Peyer's patch (tissue), 4 donors: ENCODE measurements around the gene TRAF3. TPM values are rescaled to one million over a fixed set of nuclear protein-coding genes. Genes with fewer than 3 reads are reported as not detected.

ENCODE experiments used
- DNase-seq, 3 donors: peaks; one replicate each; pipeline ENCODE4 v3.0.0-alpha.2; 2017 to 2019
- H3K27ac ChIP-seq, 4 donors: fragments of 200-600 bp; sonication (generic); one replicate each; pipeline ENCODE4 v1.5.1; 2016 to 2019
- H3K27me3 ChIP-seq, 2 donors: fragments of 200-600 bp; sonication (generic); one replicate each; pipeline ENCODE4 v1.5.1; 2019
- H3K36me3 ChIP-seq, 3 donors: fragments of 200-600 bp; sonication (generic); one replicate each; pipeline ENCODE4 v1.5.1; 2016 to 2019
- H3K4me1 ChIP-seq, 4 donors: fragments of 200-600 bp; sonication (generic); one replicate each; pipeline ENCODE4 v1.5.1; 2016 to 2019
- H3K4me3 ChIP-seq, 4 donors: fragments of 200-600 bp; sonication (generic); 1 replicate in 3 of 4; 2 replicates in 1 of 4; pipeline ENCODE4 v1.5.1; 2016 to 2019; ENCODE audit warnings: mild to moderate bottlenecking in 1 of 4
- H3K9me3 ChIP-seq, 4 donors: fragments of 200-600 bp; sonication (generic); one replicate each; pipeline ENCODE4 v1.5.1; 2016 to 2019; ENCODE audit warnings: mild to moderate bottlenecking in 1 of 4
- POLR2A ChIP-seq, 2 donors: fragments of 450-650 bp; IDR thresholded peaks; one replicate each; pipeline ENCODE4 v1.5.1; 2017; ENCODE audit warnings: antibody characterized with exemption in 2 of 2, mild to moderate bottlenecking in 2 of 2, moderate library complexity in 2 of 2
- total RNA-seq, 4 donors: library from RNA; depleted of rRNA; stranded (reverse); fragments of >200 nt; gene quantifications; one replicate each; pipeline ENCODE4 v1.1.0, GENCODE V29; 2016
- TF ChIP-seq, protein P1 (sequence below), 6 experiments: fragments of 450-650 bp in 4 of 6; fragments of 200-600 bp in 2 of 6; sonication (generic) in 1 of 6; IDR thresholded peaks; one replicate each; pipeline ENCODE4 v1.5.1; 2017 to 2019; ENCODE audit warnings: antibody characterized with exemption in 6 of 6, mild to moderate bottlenecking in 3 of 6, moderate library complexity in 1 of 6

The TRAF3 gene
- total RNA-seq, 4 donors from 2014 or later = 31.7 to 47.8 (median 41.8) TPM

DNA sequence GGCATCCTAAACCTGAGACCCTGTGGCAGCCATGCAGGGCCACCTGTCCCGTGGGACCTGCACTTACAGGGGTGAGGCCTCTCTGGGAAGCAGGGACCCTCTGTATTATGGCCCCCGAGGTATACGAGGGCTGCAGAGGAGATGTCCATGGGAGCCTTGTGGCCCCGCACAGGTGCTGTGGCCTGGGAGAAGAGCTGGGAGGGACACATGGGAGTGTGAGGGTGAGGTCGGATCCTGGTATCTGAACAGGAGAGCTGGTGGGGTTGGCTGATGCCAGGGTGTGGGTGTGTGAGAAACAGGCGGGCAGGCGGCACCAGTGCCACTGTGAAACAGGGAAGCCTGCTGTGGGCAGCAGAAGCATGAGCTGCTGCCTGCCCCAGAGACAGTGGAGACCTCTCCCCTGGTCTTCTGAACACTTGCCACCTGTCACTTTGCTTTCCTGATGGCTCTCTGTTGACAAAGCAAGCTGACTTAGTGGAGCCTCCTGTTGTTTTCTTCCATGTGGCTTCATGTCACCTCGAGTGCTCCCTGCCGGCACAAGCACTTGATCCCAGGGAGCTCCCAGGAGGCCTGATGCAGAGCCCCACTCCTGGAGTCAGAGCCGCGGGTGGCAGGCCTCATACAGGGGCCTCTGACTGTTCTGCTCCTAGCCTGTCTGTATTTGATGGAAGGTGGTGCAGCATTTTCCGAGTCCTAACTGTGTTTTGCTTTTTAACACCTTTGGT lies 125.4 kb downstream of the TRAF3 start:
- Histone ChIP-seq H3K4me3 (no peak overlapping the region), H3K27ac (peak overlapping the region in 2 of 4 donors; percentile 62 to 82), H3K9me3 (no peaks in the 10 kb centered on the region), H3K36me3 (peaks cover 0 to 45% (median 0%) of the 10 kb centered on the region in 3 donors), H3K27me3 (no peaks in the 10 kb centered on the region), H3K4me1 (peaks cover 0 to 32% (median 11%) of the 10 kb centered on the region in 4 donors)
- TF ChIP-seq, protein P1, sequence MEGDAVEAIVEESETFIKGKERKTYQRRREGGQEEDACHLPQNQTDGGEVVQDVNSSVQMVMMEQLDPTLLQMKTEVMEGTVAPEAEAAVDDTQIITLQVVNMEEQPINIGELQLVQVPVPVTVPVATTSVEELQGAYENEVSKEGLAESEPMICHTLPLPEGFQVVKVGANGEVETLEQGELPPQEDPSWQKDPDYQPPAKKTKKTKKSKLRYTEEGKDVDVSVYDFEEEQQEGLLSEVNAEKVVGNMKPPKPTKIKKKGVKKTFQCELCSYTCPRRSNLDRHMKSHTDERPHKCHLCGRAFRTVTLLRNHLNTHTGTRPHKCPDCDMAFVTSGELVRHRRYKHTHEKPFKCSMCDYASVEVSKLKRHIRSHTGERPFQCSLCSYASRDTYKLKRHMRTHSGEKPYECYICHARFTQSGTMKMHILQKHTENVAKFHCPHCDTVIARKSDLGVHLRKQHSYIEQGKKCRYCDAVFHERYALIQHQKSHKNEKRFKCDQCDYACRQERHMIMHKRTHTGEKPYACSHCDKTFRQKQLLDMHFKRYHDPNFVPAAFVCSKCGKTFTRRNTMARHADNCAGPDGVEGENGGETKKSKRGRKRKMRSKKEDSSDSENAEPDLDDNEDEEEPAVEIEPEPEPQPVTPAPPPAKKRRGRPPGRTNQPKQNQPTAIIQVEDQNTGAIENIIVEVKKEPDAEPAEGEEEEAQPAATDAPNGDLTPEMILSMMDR (IDR thresholded peaks at IDR 0.05) = no peak
- TF ChIP-seq POLR2A (IDR thresholded peaks at IDR 0.05) = no peak
- DNase-seq = peak in 1 of 3 donors; percentile 39

DNA sequence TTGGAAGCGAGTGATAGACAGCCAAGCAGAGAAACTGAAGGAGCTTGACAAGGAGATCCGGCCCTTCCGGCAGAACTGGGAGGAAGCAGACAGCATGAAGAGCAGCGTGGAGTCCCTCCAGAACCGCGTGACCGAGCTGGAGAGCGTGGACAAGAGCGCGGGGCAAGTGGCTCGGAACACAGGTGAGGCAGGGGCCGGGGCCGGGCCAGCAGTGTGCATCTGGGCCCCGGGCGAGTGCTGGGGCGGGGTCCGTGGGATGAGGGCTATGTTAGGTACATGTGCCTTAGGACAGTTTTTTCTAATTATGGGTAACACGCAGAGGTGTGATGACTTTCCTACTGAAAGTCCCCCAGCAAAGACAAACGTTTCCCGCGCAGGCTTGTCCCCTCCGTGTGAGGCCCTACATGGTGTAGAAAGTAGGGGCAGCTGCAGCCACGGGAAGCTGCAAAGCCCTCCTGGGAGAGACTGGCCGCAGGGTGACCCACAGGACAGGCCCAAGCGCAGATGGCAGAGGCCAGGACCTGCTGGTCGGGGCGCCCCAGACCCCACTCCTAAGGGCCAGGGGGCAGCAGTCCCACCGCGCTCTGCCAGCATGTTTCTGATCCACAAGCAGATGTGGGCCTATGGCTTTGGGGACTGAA lies 126.1 kb downstream of the TRAF3 start:
- peak overlapping the region in 1 of 4 donors; percentile 82 for H3K27ac ChIP-seq
- DNase-seq = peak in 1 of 3 donors; percentile 45
- H3K27me3 ChIP-seq = no peaks in the 10 kb centered on the region
- no peak overlapping the region for H3K4me3 ChIP-seq
- H3K4me1 ChIP-seq = peaks cover 0 to 30% (median 11%) of the 10 kb centered on the region in 4 donors
- no peak for TF ChIP-seq POLR2A (IDR thresholded peaks at IDR 0.05)
- TF ChIP-seq, protein P1 (IDR thresholded peaks at IDR 0.05) = no peak
- H3K9me3 ChIP-seq = no peaks in the 10 kb centered on the region
- peaks cover 0 to 43% (median 0%) of the 10 kb centered on the region in 3 donors for H3K36me3 ChIP-seq

DNA sequence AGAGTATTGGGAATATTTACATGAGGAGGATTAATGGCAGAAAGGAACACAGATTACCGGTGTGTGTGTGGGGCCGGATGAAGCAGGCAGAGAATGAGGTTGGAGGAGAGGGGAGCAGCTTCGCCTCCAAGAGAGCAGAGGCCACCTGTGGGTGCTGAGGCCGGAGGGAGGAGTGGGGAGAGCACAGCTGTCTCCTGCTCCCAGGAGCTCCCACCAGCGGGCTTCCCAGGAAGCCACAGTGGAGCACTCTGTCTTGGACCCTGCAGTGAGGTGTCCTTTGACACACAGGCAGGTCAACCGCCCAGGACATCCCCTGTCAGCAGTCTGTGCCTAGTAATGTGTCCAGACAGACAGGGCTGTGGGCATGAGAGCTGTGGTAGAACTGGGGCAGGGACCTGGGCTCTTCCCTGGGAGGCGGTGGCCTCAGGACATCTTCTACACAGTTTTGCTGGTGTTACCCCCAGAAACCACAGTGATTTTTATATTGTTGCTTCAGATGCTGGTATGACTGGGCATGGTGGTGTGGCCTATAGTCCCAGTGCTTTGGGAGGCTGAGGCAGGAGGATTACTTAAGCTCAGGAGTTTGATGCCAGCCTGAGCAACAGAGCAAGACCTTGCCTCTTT lies 126.8 kb downstream of the TRAF3 start:
- H3K4me1 ChIP-seq = peaks cover 0 to 27% (median 10%) of the 10 kb centered on the region in 4 donors
- H3K27ac ChIP-seq = peak overlapping the region in 1 of 4 donors; percentile 31
- no peaks in the 10 kb centered on the region for H3K9me3 ChIP-seq
- peak in 1 of 3 donors; percentile 43 for DNase-seq
- no peak for TF ChIP-seq POLR2A (IDR thresholded peaks at IDR 0.05)
- TF ChIP-seq, protein P1 (IDR thresholded peaks at IDR 0.05) = no peak
- H3K27me3 ChIP-seq = no peaks in the 10 kb centered on the region
- H3K4me3 ChIP-seq = no peak overlapping the region
- peaks cover 0 to 43% (median 0%) of the 10 kb centered on the region in 3 donors for H3K36me3 ChIP-seq

DNA sequence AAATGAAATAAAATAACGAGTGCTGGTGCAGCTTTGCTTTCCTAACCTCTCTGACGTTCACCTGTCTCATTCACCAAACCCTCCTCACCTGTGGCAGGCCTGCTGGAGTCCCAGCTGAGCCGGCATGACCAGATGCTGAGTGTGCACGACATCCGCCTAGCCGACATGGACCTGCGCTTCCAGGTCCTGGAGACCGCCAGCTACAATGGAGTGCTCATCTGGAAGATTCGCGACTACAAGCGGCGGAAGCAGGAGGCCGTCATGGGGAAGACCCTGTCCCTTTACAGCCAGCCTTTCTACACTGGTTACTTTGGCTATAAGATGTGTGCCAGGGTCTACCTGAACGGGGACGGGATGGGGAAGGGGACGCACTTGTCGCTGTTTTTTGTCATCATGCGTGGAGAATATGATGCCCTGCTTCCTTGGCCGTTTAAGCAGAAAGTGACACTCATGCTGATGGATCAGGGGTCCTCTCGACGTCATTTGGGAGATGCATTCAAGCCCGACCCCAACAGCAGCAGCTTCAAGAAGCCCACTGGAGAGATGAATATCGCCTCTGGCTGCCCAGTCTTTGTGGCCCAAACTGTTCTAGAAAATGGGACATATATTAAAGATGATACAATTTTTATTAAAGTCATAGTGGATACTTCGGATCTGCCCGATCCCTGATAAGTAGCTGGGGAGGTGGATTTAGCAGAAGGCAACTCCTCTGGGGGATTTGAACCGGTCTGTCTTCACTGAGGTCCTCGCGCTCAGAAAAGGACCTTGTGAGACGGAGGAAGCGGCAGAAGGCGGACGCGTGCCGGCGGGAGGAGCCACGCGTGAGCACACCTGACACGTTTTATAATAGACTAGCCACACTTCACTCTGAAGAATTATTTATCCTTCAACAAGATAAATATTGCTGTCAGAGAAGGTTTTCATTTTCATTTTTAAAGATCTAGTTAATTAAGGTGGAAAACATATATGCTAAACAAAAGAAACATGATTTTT lies 128.2 kb downstream of the TRAF3 start:
- H3K27me3 ChIP-seq = no peaks in the 10 kb centered on the region
- no peak overlapping the region for H3K27ac ChIP-seq
- peaks cover 0 to 16% (median 6%) of the 10 kb centered on the region in 4 donors for H3K4me1 ChIP-seq
- H3K4me3 ChIP-seq = no peak overlapping the region
- peaks cover 0 to 43% (median 0%) of the 10 kb centered on the region in 3 donors for H3K36me3 ChIP-seq
- H3K9me3 ChIP-seq = no peaks in the 10 kb centered on the region
- peak in 2 of 3 donors; percentile 28 to 37 for DNase-seq
- TF ChIP-seq POLR2A (IDR thresholded peaks at IDR 0.05) = no peak
- TF ChIP-seq, protein P1 (IDR thresholded peaks at IDR 0.05) = no peak
